Sigmoid colon (tissue), 7 donors: Measurements from ENCODE around the gene HGS. TPM values are rescaled to one million over a fixed set of nuclear protein-coding genes. Genes with fewer than 3 reads are reported as not detected.

ENCODE experiments used
- DNase-seq: peaks from one replicate; pipeline ENCODE4 v3.0.0-alpha.2; 2019
- H3K27ac ChIP-seq, 4 donors: fragments of 200-600 bp; sonication (generic); one replicate each; pipeline ENCODE4 v1.5.1; 2016 to 2019; ENCODE audit warnings: mild to moderate bottlenecking in 1 of 4
- H3K27me3 ChIP-seq, 3 donors: fragments of 200-600 bp; sonication (generic); one replicate each; pipeline ENCODE4 v1.5.1; 2019; ENCODE audit warnings: mild to moderate bottlenecking in 1 of 3
- H3K36me3 ChIP-seq, 4 donors: fragments of 200-600 bp; sonication (generic); one replicate each; pipeline ENCODE4 v1.5.1; 2016 to 2019
- H3K4me1 ChIP-seq, 4 donors: fragments of 200-600 bp; sonication (generic); one replicate each; pipeline ENCODE4 v1.5.1; 2017 to 2019
- H3K4me3 ChIP-seq, 4 donors: fragments of 200-600 bp; sonication (generic); one replicate each; pipeline ENCODE4 v1.5.1; 2017 to 2019; ENCODE audit warnings: mild to moderate bottlenecking in 2 of 4, moderate library complexity in 1 of 4
- H3K9me3 ChIP-seq, 4 donors: fragments of 200-600 bp in 3 of 4; sonication (generic) in 3 of 4; one replicate each; pipeline versions ENCODE4 v1.5.1 to v1.6.1; 2013 to 2019
- CTCF ChIP-seq, 4 experiments: fragments of 450-650 bp in 3 of 4; fragments of 200-600 bp in 1 of 4; IDR thresholded peaks; one replicate each; pipeline ENCODE4 v1.5.1; 2016 to 2019; ENCODE audit warnings: antibody characterized with exemption in 4 of 4, mild to moderate bottlenecking in 3 of 4, moderate library complexity in 2 of 4
- EP300 ChIP-seq, 4 donors: sonication (generic); formaldehyde crosslinking; IDR thresholded peaks; one replicate each; pipeline ENCODE4 v1.6.1; 2017; ENCODE audit warnings: antibody characterized with exemption in 4 of 4
- POLR2A ChIP-seq, 2 donors: fragments of 450-650 bp; IDR thresholded peaks; one replicate each; pipeline ENCODE4 v1.6.1; 2016; ENCODE audit warnings: antibody characterized with exemption in 2 of 2, mild to moderate bottlenecking in 2 of 2, moderate library complexity in 2 of 2
- POLR2AphosphoS5 ChIP-seq, 4 donors: sonication (generic); formaldehyde crosslinking; IDR thresholded peaks; one replicate each; pipeline ENCODE4 v1.6.1; 2017; ENCODE audit warnings: antibody characterized with exemption in 4 of 4
- WGBS, 2 donors: extraction: QIAGEN DNeasy Blood & Tissue Kit; methylation state at CpG; one replicate each; pipeline ENCODE4 v1.1.7; 2013; 5-methylcytosine and 5-hydroxymethylcytosine counted together
- intact Hi-C: fragments of 100-400 bp; cut with DNase I; formaldehyde crosslinking; loops from one replicate; pipeline ENCODE4 v1.15.1; 2023
- polyA plus RNA-seq, 3 donors: library from polyadenylated mRNA; stranded (reverse); fragments of 200-250 nt; gene quantifications; one replicate each; pipeline ENCODE4 v1.2.3, GENCODE V29; 2013
- small RNA-seq, 3 donors: library from RNA; depleted of rRNA; stranded (forward); fragments of <200 nt; gene quantifications; one replicate each; pipeline ENCODE3, GENCODE V24; 2016
- total RNA-seq, 4 donors: library from RNA; depleted of rRNA; stranded (reverse); fragments of >200 nt; gene quantifications; one replicate each; pipeline ENCODE4 v1.1.0, GENCODE V29; 2016
- donor health status: healthy with polysubstance abuse.
- donor health status: Bipolar disorder and iron deficiency.
- donor health status: healthy.

HGS gene
- total and polyA plus RNA-seq, 7 donors: 36.7 to 143 (median 52.9) TPM

GRCh38 chr17:81740395-81740961, 56.7 kb downstream of the HGS start:
- DNase-seq: peak; percentile 60
- intact Hi-C loops: no loop called here
- no peaks in the 10 kb centered on the region for H3K36me3 ChIP-seq
- 17 to 25% methylated on average over 28 of the region's 28 CpGs for WGBS, 2 donors
- H3K27ac ChIP-seq: no peak overlapping the region
- H3K9me3 ChIP-seq: no peaks in the 10 kb centered on the region
- peaks cover 3 to 34% (median 21%) of the 10 kb centered on the region in 3 donors for H3K27me3 ChIP-seq
- peaks cover 0 to 8% (median 0%) of the 10 kb centered on the region in 4 donors for H3K4me1 ChIP-seq
- TF ChIP-seq POLR2AphosphoS5 (IDR thresholded peaks at IDR 0.05) (no peak), EP300 (IDR thresholded peaks at IDR 0.05) (no peak), CTCF (IDR thresholded peaks at IDR 0.05) (no peak)
- no peak overlapping the region for H3K4me3 ChIP-seq

- TF ChIP-seq CTCF (IDR thresholded peaks at IDR 0.05): no peak
- TF ChIP-seq EP300 (IDR thresholded peaks at IDR 0.05): no peak
- no peak for TF ChIP-seq POLR2AphosphoS5 (IDR thresholded peaks at IDR 0.05)
- TF ChIP-seq POLR2A (IDR thresholded peaks at IDR 0.05): no peak
- Histone ChIP-seq H3K4me1 (peaks cover 0 to 8% (median 0%) of the 10 kb centered on the region in 4 donors), H3K27me3 (peaks cover 3 to 31% (median 21%) of the 10 kb centered on the region in 3 donors), H3K4me3 (no peak overlapping the region), H3K36me3 (no peaks in the 10 kb centered on the region), H3K27ac (no peak overlapping the region), H3K9me3 (no peaks in the 10 kb centered on the region)
- intact Hi-C loops: no loop called here
- 14 to 42% methylated on average over 22 of the region's 22 CpGs for WGBS, 2 donors
- DNase-seq: no peak
These were observed 57.3 kb downstream of the HGS start for GRCh38 chr17:81741049-81741593.

GRCh38 chr17:81741594-81742452, 58.0 kb downstream of the HGS start:
- DNase-seq: peak; percentile 61
- 22 to 59% methylated on average over 26 of the region's 26 CpGs for WGBS, 2 donors
- Histone ChIP-seq H3K4me1 (peaks cover 0 to 8% (median 0%) of the 10 kb centered on the region in 4 donors), H3K27me3 (peaks cover 3 to 24% (median 21%) of the 10 kb centered on the region in 3 donors), H3K4me3 (no peak overlapping the region), H3K9me3 (no peaks in the 10 kb centered on the region), H3K27ac (no peak overlapping the region), H3K36me3 (no peaks in the 10 kb centered on the region)
- no peak for TF ChIP-seq POLR2AphosphoS5 (IDR thresholded peaks at IDR 0.05)
- TF ChIP-seq POLR2A (IDR thresholded peaks at IDR 0.05): no peak
- TF ChIP-seq CTCF (IDR thresholded peaks at IDR 0.05): no peak
- TF ChIP-seq EP300 (IDR thresholded peaks at IDR 0.05): no peak
- intact Hi-C loops: no loop called here

Small RNAs within 50 kb of the gene (small RNA-seq; reads per million reads assigned to genes)
- 0.06 to 0.22 (median 0.15) reads per million in 3 donors for gene MIR6786

Other genes starting within 250 kb of the HGS start
- 1,000 to 10,000 TPM; 1,038 to 2,003 (median 1,212) TPM for gene ACTG1, start 171.2 kb upstream of the HGS start, total RNA-seq
- 1,000 to 10,000 TPM; 2,538 to 4,527 (median 2,852) TPM for gene ACTG1, start 171.2 kb upstream of the HGS start, polyA plus RNA-seq
- gene FSCN2, start 155.6 kb upstream of the HGS start, total RNA-seq: 1 to 10 TPM in 1 of 4 donors, under 1 TPM in 2, not detected in 1; 0.33 to 1.1 (median 0.95) TPM
- 1 to 10 TPM in 1 of 3 donors, not detected in 2; 2.3 TPM for gene FSCN2, start 155.6 kb upstream of the HGS start, polyA plus RNA-seq
- gene FAAP100, start 131.7 kb upstream of the HGS start, total RNA-seq: 10 to 100 TPM in 3 of 4 donors, 1 to 10 TPM in 1; 9.6 to 24.1 (median 14.6) TPM
- gene FAAP100, start 131.7 kb upstream of the HGS start, polyA plus RNA-seq: 10 to 100 TPM in 2 of 3 donors, 1 to 10 TPM in 1; 6.6 to 27.2 (median 10.9) TPM
- gene NPLOC4, start 46.9 kb upstream of the HGS start, total RNA-seq: 10 to 100 TPM; 47.1 to 59.7 (median 52.6) TPM
- gene NPLOC4, start 46.9 kb upstream of the HGS start, polyA plus RNA-seq: 10 to 100 TPM; 19.8 to 52.7 (median 34.9) TPM
- gene TSPAN10, start 46.8 kb upstream of the HGS start, total RNA-seq: 1 to 10 TPM in 1 of 4 donors, under 1 TPM in 3; 0.36 to 1.7 (median 0.67) TPM
- under 1 TPM; 0.46 to 0.76 (median 0.60) TPM for gene TSPAN10, start 46.8 kb upstream of the HGS start, polyA plus RNA-seq
- gene PDE6G, start 27.5 kb upstream of the HGS start, total RNA-seq: 1 to 10 TPM in 1 of 4 donors, not detected in 3; 3.7 TPM
- 1 to 10 TPM in 2 of 3 donors, not detected in 1; 2.3 to 4.4 TPM for gene PDE6G, start 27.5 kb upstream of the HGS start, polyA plus RNA-seq
- 10 to 100 TPM; 14.4 to 36.2 (median 26.8) TPM for gene OXLD1, start 17.4 kb upstream of the HGS start, total RNA-seq
- gene OXLD1, start 17.4 kb upstream of the HGS start, polyA plus RNA-seq: 10 to 100 TPM; 40.8 to 57.5 (median 54.1) TPM
- gene CCDC137, start 17.3 kb upstream of the HGS start, total RNA-seq: 10 to 100 TPM in 1 of 4 donors, 1 to 10 TPM in 3; 5.5 to 10.7 (median 9.0) TPM
- 10 to 100 TPM in 2 of 3 donors, 1 to 10 TPM in 1; 9.0 to 31.1 (median 13.4) TPM for gene CCDC137, start 17.3 kb upstream of the HGS start, polyA plus RNA-seq
- 10 to 100 TPM; 27.7 to 51.7 (median 47.7) TPM for gene ARL16, start 214 bp upstream of the HGS start, total RNA-seq
- gene ARL16, start 214 bp upstream of the HGS start, polyA plus RNA-seq: 10 to 100 TPM; 24.5 to 42.3 (median 36.6) TPM
- 10 to 100 TPM; 31.0 to 56.4 (median 39.5) TPM for gene MRPL12, start 19.4 kb downstream of the HGS start, total RNA-seq
- gene MRPL12, start 19.4 kb downstream of the HGS start, polyA plus RNA-seq: 100 to 1,000 TPM; 204 to 258 (median 237) TPM
- 1 to 10 TPM in 3 of 4 donors, under 1 TPM in 1; 0.99 to 7.1 (median 3.7) TPM for gene SLC25A10, start 28.3 kb downstream of the HGS start, total RNA-seq
- 10 to 100 TPM; 59.5 to 63.2 (median 60.6) TPM for gene SLC25A10, start 28.3 kb downstream of the HGS start, polyA plus RNA-seq
- gene GCGR, start 120.1 kb downstream of the HGS start, total RNA-seq: 1 to 10 TPM in 2 of 4 donors, under 1 TPM in 2; 0.27 to 1.4 (median 0.72) TPM
- under 1 TPM in 1 of 3 donors, not detected in 2; 0.96 TPM for gene GCGR, start 120.1 kb downstream of the HGS start, polyA plus RNA-seq
- 100 to 1,000 TPM; 116 to 129 (median 122) TPM for gene MCRIP1, start 149.3 kb downstream of the HGS start, total RNA-seq
- gene MCRIP1, start 149.3 kb downstream of the HGS start, polyA plus RNA-seq: 10 to 100 TPM; 37.0 to 82.9 (median 78.0) TPM
- gene PPP1R27, start 151.0 kb downstream of the HGS start, total RNA-seq: not detected
- under 1 TPM in 1 of 3 donors, not detected in 2; 0.50 TPM for gene PPP1R27, start 151.0 kb downstream of the HGS start, polyA plus RNA-seq
- 100 to 1,000 TPM; 201 to 338 (median 268) TPM for gene P4HB, start 176.5 kb downstream of the HGS start, total RNA-seq
- gene P4HB, start 176.5 kb downstream of the HGS start, polyA plus RNA-seq: 100 to 1,000 TPM; 153 to 750 (median 227) TPM
- gene ARHGDIA, start 187.3 kb downstream of the HGS start, total RNA-seq: 10 to 100 TPM; 67.0 to 99.5 (median 74.1) TPM
- 100 to 1,000 TPM; 252 to 452 (median 385) TPM for gene ARHGDIA, start 187.3 kb downstream of the HGS start, polyA plus RNA-seq
- gene ALYREF, start 207.6 kb downstream of the HGS start, total RNA-seq: 10 to 100 TPM; 39.2 to 44.0 (median 42.6) TPM
- 10 to 100 TPM; 30.6 to 91.4 (median 35.4) TPM for gene ALYREF, start 207.6 kb downstream of the HGS start, polyA plus RNA-seq
- gene ANAPC11, start 207.7 kb downstream of the HGS start, total RNA-seq: 100 to 1,000 TPM in 3 of 4 donors, 10 to 100 TPM in 1; 93.3 to 185 (median 158) TPM
- 100 to 1,000 TPM; 198 to 203 (median 202) TPM for gene ANAPC11, start 207.7 kb downstream of the HGS start, polyA plus RNA-seq
- 1 to 10 TPM in 1 of 4 donors, under 1 TPM in 2, not detected in 1; 0.27 to 1.8 (median 0.71) TPM for gene NPB, start 218.2 kb downstream of the HGS start, total RNA-seq
- gene NPB, start 218.2 kb downstream of the HGS start, polyA plus RNA-seq: under 1 TPM in 1 of 3 donors, not detected in 2; 0.87 TPM
- 10 to 100 TPM; 11.4 to 24.6 (median 19.3) TPM for gene PCYT2, start 227.4 kb downstream of the HGS start, total RNA-seq
- 10 to 100 TPM; 21.6 to 86.4 (median 40.7) TPM for gene PCYT2, start 227.4 kb downstream of the HGS start, polyA plus RNA-seq
- 10 to 100 TPM; 11.4 to 31.6 (median 14.1) TPM for gene SIRT7, start 234.2 kb downstream of the HGS start, total RNA-seq
- 10 to 100 TPM; 28.8 to 62.2 (median 39.1) TPM for gene SIRT7, start 234.2 kb downstream of the HGS start, polyA plus RNA-seq
- gene MAFG, start 243.7 kb downstream of the HGS start, total RNA-seq: 10 to 100 TPM; 16.4 to 21.9 (median 17.0) TPM
- 10 to 100 TPM in 1 of 3 donors, 1 to 10 TPM in 2; 8.8 to 21.9 (median 9.0) TPM for gene MAFG, start 243.7 kb downstream of the HGS start, polyA plus RNA-seq